PC-3 (cell line): Measurements from ENCODE around the gene SBNO2. TPM values are rescaled to one million over a fixed set of nuclear protein-coding genes. Genes with fewer than 3 reads are reported as not detected.

Experiments
- ATAC-seq: fragments of 200-7000 bp; cut with Tn5 transposase; 2 replicates; pipeline ENCODE4 v1.9.1; 2020; ENCODE audit warnings: mild to moderate bottlenecking, moderate library complexity
- BruUV-seq: library from RNA; stranded (reverse); fragments of 400-500 nt; replicated peaks from 2 replicates; lab custom pipeline; 2021; lab: Mats Ljungman, UMichigan
- CTCF ChIA-PET: fragments of 300-600 bp; sonication (Branson Sonifier 250); formaldehyde crosslinking; loops from one replicate; lab custom pipeline; 2022; ENCODE audit warnings: antibody characterized with exemption; lab: Charles Lee
- POLR2A ChIA-PET: fragments of 300-600 bp; sonication (Branson Sonifier 250); formaldehyde crosslinking; loops from one replicate; lab custom pipeline; 2022; ENCODE audit warnings: antibody characterized with exemption; ENCODE audit not compliant: unreplicated experiment; lab: Charles Lee
- DNase-seq: peaks from one replicate; pipeline ENCODE4 v3.0.0-alpha.2; 2015
- H2AFZ ChIP-seq: fragments of 300-600 bp; sonication (generic); 2 replicates; pipeline ENCODE4 v1.6.0; 2016; ENCODE audit warnings: antibody characterized with exemption, low read length
- H3F3A ChIP-seq: fragments of 300-600 bp; sonication (generic); one replicate; pipeline ENCODE4 v1.6.0; 2017; ENCODE audit warnings: antibody characterized with exemption, low read length, control low read depth, mild to moderate bottlenecking; ENCODE audit not compliant: unreplicated experiment
- H3K27ac ChIP-seq: fragments of 300-600 bp; sonication (generic); 2 replicates; pipeline ENCODE4 v1.5.1; 2016; ENCODE audit warnings: mild to moderate bottlenecking, low read length
- H3K27me3 ChIP-seq: fragments of 300-600 bp; sonication (generic); 2 replicates; pipeline ENCODE4 v1.6.1; 2016; ENCODE audit warnings: low read length, mixed read lengths
- H3K36me3 ChIP-seq: fragments of 300-600 bp; sonication (generic); 2 replicates; pipeline ENCODE4 v1.6.1; 2016; ENCODE audit warnings: low read depth, mixed run types, low read length, mixed read lengths
- H3K4me1 ChIP-seq: fragments of 300-600 bp; sonication (generic); 2 replicates; pipeline ENCODE4 v1.5.1; 2016; ENCODE audit warnings: low read length; ENCODE audit not compliant: insufficient read depth
- H3K4me2 ChIP-seq: fragments of 300-600 bp; sonication (generic); 2 replicates; pipeline ENCODE4 v1.6.0; 2016; ENCODE audit warnings: low read length
- H3K4me3 ChIP-seq: fragments of 300-600 bp; sonication (generic); 2 replicates; pipeline ENCODE4 v1.5.1; 2016; ENCODE audit warnings: mild to moderate bottlenecking, low read length, mixed read lengths
- H3K79me2 ChIP-seq: fragments of 300-600 bp; sonication (generic); 2 replicates; pipeline ENCODE4 v1.6.1; 2017; ENCODE audit warnings: low read length, mixed read lengths
- H3K9ac ChIP-seq: fragments of 300-600 bp; sonication (generic); 2 replicates; pipeline ENCODE4 v1.6.0; 2016; ENCODE audit warnings: mild to moderate bottlenecking, low read length
- H3K9me2 ChIP-seq: fragments of 300-600 bp; sonication (generic); replicated peaks from 2 replicates; pipeline ENCODE4 v1.6.1; 2016; ENCODE audit warnings: mixed run types, low read length, mixed read lengths
- H3K9me3 ChIP-seq: fragments of 300-600 bp; sonication (generic); 2 replicates; pipeline ENCODE4 v1.6.1; 2016; ENCODE audit warnings: low read length, mixed read lengths
- H4K20me1 ChIP-seq: fragments of 300-600 bp; sonication (generic); 2 replicates; pipeline ENCODE4 v1.6.1; 2016; ENCODE audit warnings: low read length, mixed read lengths
- CTCF ChIP-seq: fragments of 300-600 bp; sonication (generic); conservative IDR thresholded peaks from 2 replicates; pipeline ENCODE4 v1.5.1; 2017; ENCODE audit warnings: antibody characterized with exemption, low read depth, mild to moderate bottlenecking, low read length
- EZH2 ChIP-seq: fragments of 300-600 bp; sonication (generic); IDR thresholded peaks from one replicate; pipeline ENCODE4 v1.6.1; 2017; ENCODE audit warnings: antibody characterized with exemption, mild to moderate bottlenecking, low read length; ENCODE audit not compliant: unreplicated experiment
- EZH2phosphoT487 ChIP-seq: fragments of 300-600 bp; sonication (generic); IDR thresholded peaks from 2 replicates; pipeline ENCODE4 v1.6.1; 2018; ENCODE audit warnings: mild to moderate bottlenecking, antibody characterized with exemption, low read length, borderline replicate concordance
- intact Hi-C: fragments of 100-400 bp; cut with micrococcal nuclease; formaldehyde crosslinking; loops from 2 replicates; pipeline ENCODE4 v1.9.0; 2023
- total RNA-seq: library from RNA; depleted of rRNA; stranded (reverse); fragments of >200 nt; gene quantifications from 2 replicates; pipeline ENCODE4 v1.2.3, GENCODE V29; 2014

Gene SBNO2
- total RNA-seq, 1 experiment from 2014 or later = 62.4 TPM

DNA sequence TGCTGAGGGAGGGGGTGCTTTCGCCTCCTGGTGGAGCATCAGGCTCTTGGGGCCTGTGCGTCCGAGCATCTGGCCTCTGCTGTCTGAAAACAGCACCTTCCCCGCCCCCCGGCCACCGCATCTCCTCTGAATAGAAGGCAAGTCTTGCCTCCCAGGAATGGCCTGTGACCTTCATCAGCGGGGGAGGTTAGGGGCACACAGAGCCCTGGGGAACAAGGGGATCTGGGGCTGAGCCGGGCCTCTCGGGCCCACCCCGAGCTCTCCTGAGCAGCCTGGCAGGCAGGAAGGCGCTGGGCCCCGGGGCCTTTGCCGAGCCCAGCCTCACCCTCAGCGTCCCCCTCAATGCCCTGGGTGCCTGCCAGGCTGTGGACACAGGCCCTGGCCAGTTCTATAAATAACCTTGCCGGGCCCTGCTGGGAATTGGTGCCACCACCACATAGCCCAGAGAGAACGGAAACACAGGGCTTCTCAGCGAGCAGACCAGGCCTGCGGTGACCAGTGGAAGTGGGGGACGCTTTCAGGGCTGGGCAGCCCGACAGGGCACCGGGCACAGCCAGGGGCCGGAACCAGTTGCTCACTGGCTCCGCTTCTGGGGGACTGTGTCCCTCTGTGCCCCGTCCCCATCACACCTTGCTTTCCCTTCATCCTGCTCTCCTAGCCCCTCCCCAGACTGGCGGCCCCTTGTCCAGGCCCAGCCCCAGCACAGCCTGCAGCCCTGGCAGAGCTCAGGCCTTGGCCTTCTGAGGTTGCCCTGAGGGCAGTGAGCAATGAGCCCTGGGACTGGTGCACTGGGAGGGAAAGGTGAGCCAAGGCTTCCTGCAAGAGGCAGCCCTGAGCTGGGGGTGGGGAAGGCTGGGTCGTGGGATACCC is 41.0 kb upstream of the SBNO2 start:
- Histone ChIP-seq H3K27me3 (no peaks in the 10 kb centered on the region), H3K4me1 (peaks cover 25% of the 10 kb centered on the region), H3K79me2 (peaks cover 82% of the 10 kb centered on the region), H4K20me1 (0 out of 2 replicates have a peak, but pooled peaks cover 2% of the 10 kb centered on the region), H3K4me2 (peak overlapping the region; percentile 4; the same call in 1 of the 2 replicates), H2AFZ (no peak overlapping the region), H3K9me3 (no peaks in the 10 kb centered on the region), H3K9me2 (no peaks in the 10 kb centered on the region), H3K4me3 (no peak overlapping the region), H3K9ac (no peak overlapping the region), H3F3A (no peaks in the 10 kb centered on the region), H3K36me3 (no peaks in the 10 kb centered on the region), H3K27ac (peak overlapping the region; percentile 58)
- intact Hi-C loops = no loop called here
- BruUV-seq = no TSS peak
- ATAC-seq = peak; percentile 37; the same call in 1 of the 2 replicates
- ChIA-PET POLR2A (no interaction called here), CTCF (interaction anchor here (0.5 kb wide), 1 partner anchor 29 kb away, joined by 3 read pairs; no protein-coding TSS in a partner anchor)
- peak; percentile 60 for DNase-seq
- TF ChIP-seq EZH2 (no peak), EZH2phosphoT487 (no peak), CTCF (no peak)

GRCh38 chr19:1214299-1214861 is 40.3 kb upstream of the SBNO2 start:
- Histone ChIP-seq H4K20me1 (0 out of 2 replicates have a peak, but pooled peaks cover 2% of the 10 kb centered on the region), H3K36me3 (no peaks in the 10 kb centered on the region), H3F3A (no peaks in the 10 kb centered on the region), H3K79me2 (peaks cover 89% of the 10 kb centered on the region), H2AFZ (no peak overlapping the region), H3K27ac (no peak overlapping the region), H3K9me3 (no peaks in the 10 kb centered on the region), H3K4me3 (no peak overlapping the region), H3K4me1 (peaks cover 25% of the 10 kb centered on the region), H3K9ac (no peak overlapping the region), H3K27me3 (no peaks in the 10 kb centered on the region), H3K9me2 (no peaks in the 10 kb centered on the region), H3K4me2 (no peak overlapping the region)
- no peak for TF ChIP-seq EZH2phosphoT487
- no peak for TF ChIP-seq CTCF
- no peak for TF ChIP-seq EZH2
- BruUV-seq = no TSS peak
- POLR2A ChIA-PET = no interaction called here
- CTCF ChIA-PET = no interaction called here
- intact Hi-C loops = no loop called here
- no peak for DNase-seq
- ATAC-seq = no peak
